GM19043 (cell line): Measurements from ENCODE around the gene ZC3H7B.
"Not testable (repeated sequence)": the region's sequence is repeated elsewhere in the genome, so short reads cannot be mapped to it uniquely, and the experiment has no call there.

Source experiments
- ATAC-seq: cut with Tn5 transposase; IDR thresholded peaks from one replicate; pipeline ENCODE4 v1.9.1; 2021; ENCODE audit warnings: low read depth; ENCODE audit not compliant: unreplicated experiment

Gene ZC3H7B

GRCh38 chr22:41368543-41369423 is 67.5 kb downstream of the ZC3H7B start:
- no peak for ATAC-seq

GRCh38 chr22:41369424-41369745 is 68.1 kb downstream of the ZC3H7B start:
- ATAC-seq: no peak

DNA sequence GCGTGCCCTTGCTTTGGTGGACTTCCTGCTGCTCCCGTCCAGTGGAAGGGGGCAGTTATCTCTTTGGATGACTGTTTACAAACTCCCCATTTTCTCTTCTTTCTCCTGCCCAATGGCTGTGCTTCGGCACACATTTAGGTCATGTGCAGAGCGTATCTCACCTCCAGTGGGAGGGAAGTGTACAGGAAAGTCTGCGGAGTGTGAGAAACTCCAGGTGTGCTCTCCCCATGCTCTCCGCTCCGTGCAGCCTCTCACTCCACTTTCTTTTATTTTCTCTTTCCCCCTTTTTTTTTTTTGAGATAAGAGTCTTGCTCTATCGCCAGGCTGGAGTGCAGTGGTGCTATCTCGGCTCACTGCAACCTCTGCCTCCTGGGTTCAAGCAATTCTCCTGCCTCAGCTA is 68.5 kb downstream of the ZC3H7B start:
- ATAC-seq: no peak

- no peak for ATAC-seq
Measured at GRCh38 chr22:41377846-41378245, 76.5 kb downstream of the ZC3H7B start.

DNA sequence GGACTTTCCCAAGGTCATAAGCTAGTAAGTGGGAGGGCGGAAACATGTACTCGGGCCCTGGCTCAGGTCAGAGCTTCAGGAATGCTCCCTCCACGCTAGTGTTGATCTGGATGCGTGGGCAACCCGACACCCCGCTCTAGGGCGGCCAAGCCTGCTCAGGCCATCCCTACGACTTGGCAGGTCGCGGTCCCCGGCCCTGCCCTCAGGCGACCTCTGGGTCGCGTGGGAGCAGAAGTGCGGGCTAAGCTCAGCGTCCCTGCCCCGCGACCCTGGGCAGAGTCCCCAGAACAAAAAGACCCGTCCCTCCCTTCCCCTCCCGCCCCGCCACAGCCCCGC is 79.6 kb downstream of the ZC3H7B start:
- ATAC-seq: no peak

DNA sequence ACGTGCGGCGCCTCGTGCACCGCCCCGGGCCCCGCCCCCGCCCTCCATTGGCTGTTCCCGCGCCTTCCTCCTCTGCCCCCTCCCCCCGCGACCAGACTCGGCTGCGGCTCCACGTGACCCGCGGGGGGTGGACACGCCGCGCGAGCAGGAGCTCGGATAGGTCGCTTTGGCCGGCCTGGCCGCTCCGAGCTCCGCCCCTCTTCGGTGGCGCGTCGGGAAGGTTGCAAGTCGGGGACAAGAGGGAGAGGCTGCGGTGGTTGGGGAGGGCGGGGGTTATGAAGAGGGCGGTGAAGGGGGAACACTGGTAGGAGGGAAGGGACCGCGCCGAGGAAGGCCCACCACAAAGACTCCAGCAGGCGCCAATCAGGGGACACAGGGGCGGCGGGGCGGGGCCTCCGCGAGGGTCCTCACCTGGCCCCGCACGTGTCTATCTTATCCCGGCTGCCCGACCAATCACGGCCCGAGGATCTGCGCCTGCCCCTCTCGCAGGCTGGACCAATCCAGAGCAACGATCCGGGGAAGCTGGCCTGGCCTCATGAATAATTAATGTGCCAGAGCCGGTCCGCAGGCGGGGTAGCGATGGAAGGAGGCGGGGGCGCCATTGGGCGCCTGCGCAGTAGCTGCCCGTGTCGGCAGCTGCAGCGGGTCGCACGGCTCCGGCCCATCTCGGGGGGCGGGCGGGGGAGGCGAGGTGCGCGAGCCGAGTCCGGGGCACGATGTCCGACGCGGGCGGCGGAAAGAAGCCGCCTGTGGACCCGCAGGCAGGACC is 80.2 kb downstream of the ZC3H7B start, which contains the start of gene TEF:
Gene TEF (plus strand): TSS at position 614 of the 769 bp plus-strand sequence. CDS start 103 bp downstream, at position 717.
- peak; percentile 83 for ATAC-seq

DNA sequence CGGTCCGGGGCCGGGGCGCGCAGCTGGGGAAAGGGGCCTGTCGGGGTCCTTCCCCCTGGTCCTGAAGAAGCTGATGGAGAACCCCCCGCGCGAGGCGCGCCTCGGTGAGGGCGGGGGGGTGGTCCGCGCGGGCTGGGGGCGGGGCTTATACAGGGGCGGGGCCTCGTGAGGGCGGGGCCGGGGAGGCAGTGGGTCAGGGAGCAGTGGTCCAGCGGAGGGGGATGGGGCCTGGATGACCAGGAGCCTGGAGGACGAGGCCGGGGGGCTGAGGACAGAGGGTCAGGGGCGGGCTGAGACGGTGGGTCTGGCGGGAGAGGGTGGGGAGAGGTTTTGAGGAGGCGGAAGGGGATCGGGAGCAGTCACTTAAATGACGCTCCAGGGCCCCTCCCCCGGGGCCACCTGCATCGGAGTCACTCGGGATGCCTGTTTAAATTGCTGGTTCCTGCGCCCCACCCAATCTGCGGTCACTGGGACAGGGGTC is 80.8 kb downstream of the ZC3H7B start:
- peak; percentile 19 for ATAC-seq

DNA sequence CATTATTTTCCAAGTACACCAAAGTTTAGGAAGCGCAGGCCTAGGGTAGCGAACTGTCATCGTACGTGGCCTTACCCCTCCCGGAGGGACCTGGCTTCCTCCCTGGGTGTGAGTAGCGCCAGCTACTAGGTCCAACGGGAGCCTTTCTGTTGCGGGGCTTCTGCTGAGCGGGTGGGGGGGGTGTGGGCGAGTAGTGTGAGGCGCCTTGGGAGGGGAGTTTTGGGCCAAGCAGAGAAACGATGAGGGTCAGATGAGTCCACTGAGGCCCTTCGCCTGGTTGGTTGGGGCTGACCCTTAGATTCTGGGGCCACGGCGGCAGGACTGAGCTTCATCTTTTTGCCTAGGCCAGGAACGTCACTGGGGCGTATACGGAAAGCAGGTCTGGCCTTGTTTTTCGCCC is 81.3 kb downstream of the ZC3H7B start:
- ATAC-seq: no peak

GRCh38 chr22:41383085-41383484 is 81.8 kb downstream of the ZC3H7B start:
- no peak for ATAC-seq

- no peak for ATAC-seq
Measured at GRCh38 chr22:41384128-41384527, 82.8 kb downstream of the ZC3H7B start.

- no peak for ATAC-seq
Measured at GRCh38 chr22:41387341-41387740, 86.0 kb downstream of the ZC3H7B start.

- ATAC-seq: no peak
Measured at GRCh38 chr22:41394012-41394356, 92.7 kb downstream of the ZC3H7B start.

- ATAC-seq: no peak
Measured at GRCh38 chr22:41395531-41396240, 94.4 kb downstream of the ZC3H7B start.

DNA sequence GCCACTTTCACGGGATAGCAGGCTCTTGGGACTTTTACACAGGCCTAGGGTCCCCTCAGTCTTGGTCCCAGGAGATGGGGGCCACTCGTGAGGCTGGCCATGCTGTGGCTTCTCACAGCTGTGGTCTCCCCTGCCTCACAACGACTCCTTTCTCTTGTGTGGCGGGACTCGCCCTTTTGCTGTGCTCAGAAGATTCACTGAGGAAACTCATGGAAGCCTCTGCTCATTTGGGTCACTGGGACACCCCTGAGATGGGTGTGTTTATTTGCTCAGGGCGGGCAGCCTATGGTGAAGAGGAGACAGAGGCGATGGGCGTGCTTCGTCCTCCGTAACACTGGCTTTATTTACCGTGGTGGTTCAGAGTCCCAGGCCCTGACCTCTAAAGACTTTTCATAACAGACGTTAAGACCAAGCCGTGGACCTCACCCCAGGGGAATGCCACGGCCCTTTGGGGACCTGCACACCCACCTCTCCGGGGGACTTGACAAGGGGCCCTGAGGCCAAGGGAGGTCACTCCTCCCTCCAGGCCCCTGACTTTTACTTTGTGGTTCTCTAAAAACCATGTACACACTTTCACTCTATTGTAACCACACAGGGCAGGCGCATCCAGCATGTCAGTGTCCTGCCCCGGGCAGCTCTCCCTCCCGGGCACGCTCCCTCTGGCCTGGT is 96.0 kb downstream of the ZC3H7B start:
- no peak for ATAC-seq

- ATAC-seq: no peak
Measured at GRCh38 chr22:41398921-41399320, 97.6 kb downstream of the ZC3H7B start.

GRCh38 chr22:41401781-41402648 is 100.7 kb downstream of the ZC3H7B start:
- ATAC-seq: no peak

- not testable (repeated sequence) for ATAC-seq
Measured at GRCh38 chr22:41402851-41403250, 101.5 kb downstream of the ZC3H7B start.

DNA sequence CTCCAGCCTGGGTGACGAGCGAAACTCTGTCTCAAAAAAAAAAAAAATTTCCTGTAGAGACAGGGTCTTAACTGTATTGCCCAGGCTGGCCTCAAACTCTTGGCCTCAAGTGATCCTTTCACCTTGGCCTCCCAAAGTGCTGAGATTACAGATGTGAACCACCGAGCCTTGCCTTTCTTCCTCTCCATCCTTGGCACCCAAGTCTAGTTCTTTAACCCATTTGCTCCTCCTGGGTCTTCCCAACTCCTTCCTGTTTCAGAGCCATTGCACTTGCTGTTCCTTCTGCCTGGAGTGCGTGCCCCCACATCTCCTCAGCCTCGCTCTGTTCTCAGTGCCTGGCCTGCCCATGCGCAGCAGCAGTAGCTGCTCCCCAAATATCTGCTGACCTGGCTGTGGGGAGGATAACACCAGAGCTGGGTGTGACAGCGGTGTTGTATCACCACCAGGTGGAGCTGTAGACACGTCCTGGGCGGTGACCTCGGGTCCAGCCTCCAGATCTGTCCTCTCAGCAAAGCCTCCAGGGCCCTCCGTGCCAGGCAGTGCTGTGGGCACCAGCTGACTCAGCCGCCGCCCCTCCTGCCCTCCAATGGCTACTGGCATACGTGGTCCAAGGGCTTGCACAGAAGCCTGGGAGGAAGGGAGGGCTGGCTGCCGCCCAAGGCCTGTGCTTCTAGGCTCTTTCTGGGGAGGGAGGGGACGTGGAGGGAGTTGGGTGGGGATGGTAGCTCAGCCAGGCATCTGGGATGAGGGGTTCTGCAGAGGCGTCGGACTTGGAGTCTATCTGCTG is 102.4 kb downstream of the ZC3H7B start:
- peak; percentile 66 for ATAC-seq

GRCh38 chr22:41405588-41405987 is 104.3 kb downstream of the ZC3H7B start:
- ATAC-seq: no peak
